LNCaP clone FGC (cell line): ENCODE data around the gene ZP1.

Source experiments
- DNase-seq: peaks from one replicate; pipeline ENCODE4 v3.0.0-alpha.2; 2011; ENCODE audit warnings: low read depth
- H3K4me3 ChIP-seq: 2 replicates; pipeline ENCODE4 v1.5.1; 2011; ENCODE audit warnings: mild to moderate bottlenecking, low read depth, low read length, control low read depth
- CTCF ChIP-seq: IDR thresholded peaks from 2 replicates; pipeline ENCODE4 v1.5.1; 2012; ENCODE audit warnings: mild to moderate bottlenecking; ENCODE audit not compliant: control insufficient read depth, insufficient read depth; ENCODE audit errors: extremely low read depth

ZP1 gene

DNA sequence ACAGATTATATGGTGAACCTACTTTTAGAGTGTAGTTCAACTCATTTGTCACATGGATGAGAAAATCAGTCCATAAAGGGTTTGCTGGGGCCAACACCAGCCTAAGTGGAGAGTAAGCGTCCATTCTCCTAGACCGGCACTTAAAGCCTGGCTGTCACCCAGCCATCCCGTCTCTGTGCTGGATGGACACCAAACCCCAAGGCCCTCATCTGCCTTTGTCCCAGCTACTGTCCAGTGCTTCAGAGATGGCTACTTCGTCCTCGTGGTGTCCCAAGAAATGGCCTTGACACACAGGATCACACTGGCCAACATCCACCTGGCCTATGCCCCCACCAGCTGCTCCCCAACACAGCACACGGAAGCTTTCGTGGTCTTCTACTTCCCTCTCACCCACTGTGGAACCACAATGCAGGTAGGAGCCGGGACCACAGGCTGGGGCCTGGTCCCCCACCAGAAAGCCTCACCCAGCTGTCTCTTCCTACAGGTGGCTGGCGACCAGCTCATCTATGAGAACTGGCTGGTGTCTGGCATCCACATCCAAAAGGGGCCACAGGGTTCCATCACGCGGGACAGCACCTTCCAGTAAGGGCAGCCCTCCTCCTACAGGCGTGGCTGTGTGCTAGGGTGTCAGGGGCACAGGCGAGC lies 3.5 kb downstream of the ZP1 start:
- no peak for TF ChIP-seq CTCF
- H3K4me3 ChIP-seq: no peak overlapping the region
- no peak for DNase-seq

- H3K4me3 ChIP-seq: no peak overlapping the region
- TF ChIP-seq CTCF: no peak
- DNase-seq: no peak
Measured at GRCh38 chr11:60871378-60872061, 4.2 kb downstream of the ZP1 start.

DNA sequence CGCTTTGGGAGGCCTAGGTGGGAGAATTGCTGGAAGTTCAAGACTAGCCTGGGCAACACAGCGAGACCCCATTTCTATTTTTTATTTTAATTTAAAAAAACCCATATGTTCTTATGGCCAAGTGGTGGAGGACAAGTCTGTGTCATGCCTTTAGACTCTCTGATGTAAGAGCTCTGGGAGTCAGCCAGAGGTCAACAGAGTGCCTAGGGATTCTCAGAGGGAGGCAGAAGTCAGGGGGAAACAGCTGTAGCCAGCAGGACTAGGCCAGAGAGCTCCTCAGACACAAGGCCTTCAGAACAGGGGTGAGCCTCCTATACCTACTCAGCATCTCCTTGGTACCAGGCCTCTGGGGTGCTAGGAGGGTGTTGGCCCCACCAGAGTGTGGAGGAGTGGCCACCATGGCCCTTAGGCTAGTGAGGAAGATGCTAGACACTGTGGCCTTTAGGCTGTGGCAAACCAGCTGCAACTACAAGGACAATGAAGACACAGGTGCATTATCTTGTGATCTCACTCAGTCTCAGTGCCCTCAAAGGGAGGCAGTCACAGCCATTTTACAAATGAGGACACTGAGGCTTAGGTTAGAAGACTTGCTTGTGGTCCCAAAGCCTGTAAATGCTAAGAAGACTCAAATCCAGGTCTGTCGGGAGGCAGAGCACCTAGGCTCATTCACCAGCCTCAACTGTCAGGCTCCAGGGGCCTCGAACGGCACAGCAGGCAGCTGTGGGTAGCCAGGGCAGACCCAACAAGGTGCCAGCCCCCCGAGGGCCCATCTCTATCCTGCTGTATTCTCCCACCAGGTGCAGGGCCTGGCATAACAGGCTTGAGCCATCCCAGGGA lies 5.0 kb downstream of the ZP1 start:
- no peak overlapping the region for H3K4me3 ChIP-seq
- DNase-seq: no peak
- TF ChIP-seq CTCF: no peak

- no peak for TF ChIP-seq CTCF
- no peak overlapping the region for H3K4me3 ChIP-seq
- DNase-seq: no peak
Measured at GRCh38 chr11:60872961-60873524, 5.7 kb downstream of the ZP1 start.

- DNase-seq: no peak
- TF ChIP-seq CTCF: no peak
Measured at GRCh38 chr11:60873533-60873932, 6.2 kb downstream of the ZP1 start.

DNA sequence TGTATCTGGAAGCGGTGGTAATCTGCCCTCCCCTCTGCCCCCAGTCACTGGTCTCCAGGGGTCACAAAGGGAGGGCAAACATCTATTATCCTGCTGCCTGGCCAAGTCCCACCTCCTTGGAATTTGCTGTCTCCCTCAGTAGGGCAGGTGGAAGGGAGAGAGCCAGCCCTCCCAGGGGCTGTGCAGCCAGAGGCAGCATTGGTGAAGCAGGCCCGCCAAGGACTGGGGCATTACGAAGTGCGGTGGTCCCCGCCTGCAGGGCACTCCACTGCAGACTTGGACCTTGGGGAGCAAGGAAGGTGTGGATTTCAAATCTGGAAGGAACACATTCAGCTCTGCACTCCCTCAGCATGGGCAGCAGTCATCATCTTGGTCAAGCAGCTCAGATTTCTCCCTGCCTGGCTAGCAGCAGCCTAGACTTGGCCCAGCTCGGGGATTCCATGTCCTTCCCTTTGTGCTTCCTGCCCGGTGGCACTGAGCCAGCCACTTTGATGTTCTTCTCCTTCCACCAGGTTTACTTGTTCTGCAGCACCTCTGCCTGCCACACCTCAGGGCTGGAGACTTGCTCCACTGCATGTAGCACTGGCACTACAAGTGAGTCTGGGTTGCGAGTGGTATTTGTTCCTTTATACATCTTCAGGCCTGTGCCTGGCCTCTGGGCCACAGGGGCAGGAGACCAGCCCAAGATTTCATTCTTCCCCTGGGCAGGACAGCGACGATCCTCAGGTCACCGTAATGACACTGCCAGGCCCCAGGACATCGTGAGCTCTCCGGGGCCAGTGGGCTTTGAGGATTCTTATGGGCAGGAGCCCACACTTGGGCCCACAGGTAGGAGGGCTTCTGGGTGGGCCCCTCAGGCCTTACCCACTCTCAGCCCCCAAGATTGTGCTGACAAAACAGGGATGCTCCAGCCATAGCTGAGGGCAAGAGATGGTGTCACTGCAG lies 7.4 kb downstream of the ZP1 start:
- TF ChIP-seq CTCF: no peak
- DNase-seq: no peak
- H3K4me3 ChIP-seq: no peak overlapping the region

More at GRCh38 chr11:60873533-60873932, 6.2 kb downstream of the ZP1 start:
- no peak overlapping the region for H3K4me3 ChIP-seq
